ENCODE data around the gene ZNF440.
A peak's percentile ranks its signal among the peaks of the same experiment; 100 is the strongest.
"Not testable (repeated sequence)": the region's sequence is repeated elsewhere in the genome, so short reads cannot be mapped to it uniquely, and the experiment has no call there.

ZNF440 gene

DNA sequence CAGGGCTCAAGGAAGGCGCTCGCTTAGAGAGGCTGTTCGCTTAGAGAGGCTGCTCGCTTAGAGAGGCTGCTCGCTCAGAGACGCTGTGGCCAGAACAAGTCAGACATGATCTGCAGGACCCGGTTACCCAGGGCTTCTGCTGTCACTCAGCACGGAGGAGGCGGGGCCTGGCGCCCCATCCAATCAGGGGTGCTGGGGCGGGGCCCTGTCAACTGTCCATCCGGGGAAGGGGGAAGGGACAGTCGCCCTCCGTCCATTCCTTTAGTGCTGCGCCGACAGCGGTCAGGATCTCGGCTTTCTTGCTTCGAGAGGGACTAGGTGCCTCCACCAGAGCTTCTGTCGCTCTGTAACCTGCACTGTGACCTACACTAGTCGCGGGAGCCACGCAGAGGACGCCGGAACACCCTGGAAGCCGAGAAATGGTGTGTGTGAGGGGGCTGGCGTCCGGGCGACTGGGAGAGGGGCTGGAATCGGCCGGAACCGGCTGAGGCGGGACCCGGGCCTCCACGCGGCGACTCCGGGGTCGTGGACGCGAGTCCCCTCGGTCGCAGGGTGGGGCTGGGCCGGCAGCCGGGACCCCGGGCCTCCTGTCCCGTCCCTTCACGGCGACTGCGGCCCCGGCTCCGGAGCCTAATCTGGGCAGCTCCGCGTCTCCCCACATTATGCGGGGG lies at the start of gene ZNF440:
Gene ZNF440, plus strand, starts transcription at position 245 of the 671 bp plus-strand sequence. Its CDS starts 175 bp downstream, at position 420.
- peak within 1 kb of the TSS; percentile 85 to 94 for H3K4me3 ChIP-seq (replicated peaks in 1 of 2; ENCODE audit: low read depth in 2 of 2, low read length in 2 of 2)
- DNase-seq (ENCODE audit: low read depth in 2 of 2): peak; percentile 92 to 94
- TF ChIP-seq, protein P1, sequence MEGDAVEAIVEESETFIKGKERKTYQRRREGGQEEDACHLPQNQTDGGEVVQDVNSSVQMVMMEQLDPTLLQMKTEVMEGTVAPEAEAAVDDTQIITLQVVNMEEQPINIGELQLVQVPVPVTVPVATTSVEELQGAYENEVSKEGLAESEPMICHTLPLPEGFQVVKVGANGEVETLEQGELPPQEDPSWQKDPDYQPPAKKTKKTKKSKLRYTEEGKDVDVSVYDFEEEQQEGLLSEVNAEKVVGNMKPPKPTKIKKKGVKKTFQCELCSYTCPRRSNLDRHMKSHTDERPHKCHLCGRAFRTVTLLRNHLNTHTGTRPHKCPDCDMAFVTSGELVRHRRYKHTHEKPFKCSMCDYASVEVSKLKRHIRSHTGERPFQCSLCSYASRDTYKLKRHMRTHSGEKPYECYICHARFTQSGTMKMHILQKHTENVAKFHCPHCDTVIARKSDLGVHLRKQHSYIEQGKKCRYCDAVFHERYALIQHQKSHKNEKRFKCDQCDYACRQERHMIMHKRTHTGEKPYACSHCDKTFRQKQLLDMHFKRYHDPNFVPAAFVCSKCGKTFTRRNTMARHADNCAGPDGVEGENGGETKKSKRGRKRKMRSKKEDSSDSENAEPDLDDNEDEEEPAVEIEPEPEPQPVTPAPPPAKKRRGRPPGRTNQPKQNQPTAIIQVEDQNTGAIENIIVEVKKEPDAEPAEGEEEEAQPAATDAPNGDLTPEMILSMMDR (IDR thresholded peaks at IDR 0.05; ENCODE audit: low read depth, low read length): no peak

DNA sequence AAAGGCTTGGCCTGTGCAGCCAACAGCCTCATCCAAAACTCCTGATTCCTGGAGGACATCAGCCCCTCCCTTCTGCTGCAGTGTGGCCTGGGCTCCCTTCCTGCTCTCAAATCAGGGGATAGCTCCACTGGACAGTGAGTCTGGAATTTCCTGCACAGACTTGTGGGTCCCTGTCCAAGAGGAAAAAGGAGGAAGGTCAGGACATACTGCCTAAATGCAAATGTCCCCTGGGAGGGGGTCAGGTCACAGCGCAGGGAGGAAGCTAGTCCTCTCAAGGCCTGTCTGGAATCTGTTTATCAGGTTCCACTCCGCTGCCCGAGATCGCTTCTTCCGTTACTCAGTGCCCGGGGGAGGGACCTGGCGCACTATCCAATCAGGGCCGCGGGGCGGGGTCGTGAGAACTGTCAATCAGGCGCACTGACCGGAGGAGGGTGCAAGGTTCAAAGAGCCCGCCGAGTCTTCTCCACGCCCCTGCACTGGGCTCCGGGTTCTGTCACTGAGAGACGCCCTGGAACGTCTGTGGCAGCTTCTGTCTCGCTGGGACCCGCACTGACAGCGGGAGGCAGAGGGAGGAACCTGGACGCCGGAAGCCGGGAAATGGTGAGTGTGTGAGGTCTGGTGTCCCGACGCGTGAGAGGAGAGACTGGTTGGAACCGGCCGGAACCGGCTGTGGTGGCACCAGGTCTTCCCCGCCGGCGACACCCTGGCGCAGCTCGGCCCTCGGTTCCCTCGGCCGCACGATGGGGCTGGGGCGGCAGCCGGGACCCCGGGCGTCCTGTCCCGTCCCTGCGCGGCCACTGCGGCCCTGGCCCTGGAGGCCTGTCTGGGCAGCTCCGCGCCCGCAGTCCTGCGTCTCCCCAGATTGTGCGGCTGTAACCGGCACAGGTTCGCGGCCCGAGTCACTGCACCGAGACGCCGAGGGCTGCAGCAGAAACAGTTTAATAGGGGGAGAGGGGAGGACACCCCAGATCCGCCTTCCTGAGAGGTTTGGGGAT lies 47.2 kb upstream of the ZNF440 start, which contains the start of gene ZNF441:
Gene ZNF441, plus strand, starts transcription at position 404 of the 995 bp plus-strand sequence. Its CDS starts 194 bp downstream, at position 598.
- TF ChIP-seq, protein P1 (IDR thresholded peaks at IDR 0.05; ENCODE audit: low read depth, low read length): no peak
- peak within 1 kb of the TSS; percentile 74 to 77 for H3K4me3 ChIP-seq (replicated peaks in 1 of 2; ENCODE audit: low read depth in 2 of 2, low read length in 2 of 2)
- DNase-seq (ENCODE audit: low read depth in 2 of 2): peak; percentile 95

DNA sequence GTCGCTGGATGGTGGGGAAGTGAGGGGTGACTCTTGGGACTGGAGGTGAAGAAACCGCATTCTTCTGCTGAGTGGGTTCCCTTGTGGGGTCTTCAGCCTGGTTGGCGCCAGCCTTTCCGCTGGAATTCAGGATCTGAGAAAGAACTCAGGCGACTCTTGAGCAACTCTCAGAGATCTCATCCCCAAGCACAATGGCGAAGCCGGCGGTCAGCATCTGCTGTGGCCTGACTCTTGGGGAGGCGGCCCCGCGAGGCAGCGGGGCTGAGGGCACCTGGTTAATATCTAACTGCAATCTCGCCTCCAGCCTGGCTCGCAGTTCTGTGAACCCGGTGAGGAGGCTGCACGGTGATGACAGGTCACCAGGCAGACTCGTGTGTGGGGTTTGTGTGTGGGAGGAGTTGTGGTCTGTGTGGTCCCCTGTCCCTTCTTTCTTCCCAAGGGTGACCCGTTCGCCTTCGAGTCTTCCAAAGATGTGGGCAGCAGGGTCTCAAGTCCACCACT lies 46.4 kb upstream of the ZNF440 start:
- TF ChIP-seq, protein P1 (IDR thresholded peaks at IDR 0.05; ENCODE audit: low read depth, low read length): no peak
- H3K4me3 ChIP-seq (replicated peaks in 1 of 2; ENCODE audit: low read depth in 2 of 2, low read length in 2 of 2): peak overlapping the region; percentile 74 to 77
- peak; percentile 40 to 46 for DNase-seq (ENCODE audit: low read depth in 2 of 2)

DNA sequence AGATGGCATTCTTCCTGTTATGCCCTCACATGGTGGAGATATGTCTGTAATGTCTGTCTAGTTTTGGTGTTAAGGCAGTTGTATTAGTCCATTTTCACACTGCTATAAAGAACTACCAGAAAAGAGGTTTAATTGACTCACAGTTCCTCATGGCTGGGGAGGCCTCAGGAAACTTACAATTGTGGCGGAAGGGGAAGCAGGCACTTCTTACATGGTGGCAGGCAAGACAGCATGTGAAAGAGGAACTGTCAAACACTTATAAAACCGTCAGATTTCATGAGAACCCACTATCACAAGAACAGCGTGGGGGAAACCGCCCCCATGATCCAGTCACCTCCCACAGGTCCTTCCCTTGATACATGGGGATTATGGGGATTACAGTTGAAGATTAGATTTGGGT lies 44.1 kb upstream of the ZNF440 start:
- no peak for DNase-seq (ENCODE audit: low read depth in 2 of 2)
- TF ChIP-seq, protein P1 (IDR thresholded peaks at IDR 0.05; ENCODE audit: low read depth, low read length): no peak
- H3K4me3 ChIP-seq (replicated peaks in 1 of 2; ENCODE audit: low read depth in 2 of 2, low read length in 2 of 2): no peak overlapping the region

DNA sequence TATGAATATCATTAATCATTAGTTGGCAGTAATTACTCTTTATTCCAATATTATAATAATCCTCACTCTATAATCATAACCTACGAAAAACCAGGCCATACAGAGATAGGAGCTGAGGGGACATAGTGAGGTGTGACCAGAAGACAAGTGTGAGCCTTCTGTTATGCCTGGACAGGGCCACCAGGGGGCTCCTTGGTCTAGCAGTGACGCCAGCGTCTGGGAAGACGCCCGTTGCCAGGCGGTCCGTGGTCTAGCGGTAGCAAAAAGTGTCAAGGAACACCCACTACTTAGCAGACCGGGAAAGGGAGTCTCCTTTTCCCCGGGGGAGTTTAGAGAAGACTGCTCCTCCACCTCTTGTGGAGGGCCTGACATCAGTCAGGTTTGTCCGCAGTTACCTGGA lies 42.6 kb upstream of the ZNF440 start:
- not testable (repeated sequence) for DNase-seq (ENCODE audit: low read depth in 2 of 2); H3K4me3 ChIP-seq (replicated peaks in 1 of 2; ENCODE audit: low read depth in 2 of 2, low read length in 2 of 2)

DNA sequence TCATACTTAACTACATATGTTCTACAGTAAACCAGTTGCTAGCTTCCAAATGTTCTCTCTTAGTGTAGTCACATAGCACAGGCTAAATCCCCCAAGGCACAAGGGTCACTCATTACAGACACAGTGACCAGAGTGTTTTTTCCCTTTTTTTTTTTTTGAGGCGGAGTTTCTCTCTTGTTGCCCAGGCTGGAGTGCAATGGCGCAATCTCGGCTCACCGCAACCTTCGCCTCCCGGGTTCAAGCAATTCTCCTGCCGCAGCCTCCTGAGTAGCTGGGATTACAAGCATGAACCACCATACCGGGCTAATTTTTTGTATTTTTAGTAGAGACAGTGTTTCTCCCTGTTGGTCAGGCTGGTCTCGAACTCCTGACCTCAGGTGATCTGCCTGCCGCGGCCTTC lies 37.4 kb upstream of the ZNF440 start:
- not testable (repeated sequence) for DNase-seq (ENCODE audit: low read depth in 2 of 2); H3K4me3 ChIP-seq (replicated peaks in 1 of 2; ENCODE audit: low read depth in 2 of 2, low read length in 2 of 2)

DNA sequence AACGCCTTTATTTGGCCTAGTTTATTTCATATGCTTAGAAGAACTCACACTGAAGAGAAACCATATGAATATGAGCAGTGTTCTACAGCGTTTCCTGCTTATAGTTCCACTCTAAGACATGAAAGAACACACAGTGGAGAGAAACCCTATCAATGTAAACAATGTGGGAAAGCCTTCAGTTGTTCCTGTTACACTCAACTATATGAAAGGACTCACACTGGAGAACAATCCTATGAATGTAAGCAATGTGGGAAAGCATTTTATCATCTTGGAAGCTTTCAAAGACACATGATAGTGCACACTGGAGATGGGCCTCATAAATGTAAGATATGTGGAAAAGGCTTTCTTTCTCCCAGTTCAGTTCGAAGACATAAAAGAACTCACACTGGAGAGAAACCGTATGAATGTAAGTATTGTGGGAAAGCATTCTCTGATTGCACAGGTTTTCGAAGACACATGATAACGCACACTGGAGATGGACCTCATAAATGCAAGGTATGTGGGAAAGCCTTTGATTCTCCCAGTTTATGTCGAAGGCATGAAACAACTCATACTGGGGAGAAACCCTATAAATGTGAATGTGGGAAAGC lies 33.5 kb upstream of the ZNF440 start:
- no peak overlapping the region for H3K4me3 ChIP-seq (replicated peaks in 1 of 2; ENCODE audit: low read depth in 2 of 2, low read length in 2 of 2)
- TF ChIP-seq, protein P1 (IDR thresholded peaks at IDR 0.05; ENCODE audit: low read depth, low read length): no peak
- DNase-seq (ENCODE audit: low read depth in 2 of 2): peak in 1 of 2 donors; percentile 13

Measured in cardiac fibroblast (primary cell).